GM21717 (cell line): ENCODE measurements around the gene HPCAL4.

Experiments
- ATAC-seq: cut with Tn5 transposase; IDR thresholded peaks from one replicate; pipeline ENCODE4 v1.9.1; 2021; ENCODE audit warnings: mild to moderate bottlenecking, moderate library complexity; ENCODE audit not compliant: unreplicated experiment

Gene HPCAL4

DNA sequence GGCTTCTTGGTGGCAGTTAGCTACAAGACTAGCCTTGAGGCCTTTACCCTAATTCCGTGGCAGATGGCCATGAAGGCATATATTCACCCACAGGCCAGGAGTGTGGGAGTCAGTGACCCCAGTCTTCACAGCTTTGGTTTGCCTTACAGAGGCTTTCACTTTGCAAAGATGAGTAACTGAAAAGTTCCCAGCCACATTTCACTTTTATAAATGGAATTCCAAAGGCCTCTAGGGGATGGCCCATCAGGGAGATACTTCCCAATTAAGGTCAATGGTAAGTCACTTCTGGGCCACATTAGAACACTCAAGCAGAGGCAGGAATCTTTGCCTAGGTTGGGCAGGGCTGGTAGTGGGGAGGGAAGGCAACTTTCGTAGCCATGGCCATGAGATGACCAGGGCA is 38.7 kb downstream of the HPCAL4 start:
- no peak for ATAC-seq

DNA sequence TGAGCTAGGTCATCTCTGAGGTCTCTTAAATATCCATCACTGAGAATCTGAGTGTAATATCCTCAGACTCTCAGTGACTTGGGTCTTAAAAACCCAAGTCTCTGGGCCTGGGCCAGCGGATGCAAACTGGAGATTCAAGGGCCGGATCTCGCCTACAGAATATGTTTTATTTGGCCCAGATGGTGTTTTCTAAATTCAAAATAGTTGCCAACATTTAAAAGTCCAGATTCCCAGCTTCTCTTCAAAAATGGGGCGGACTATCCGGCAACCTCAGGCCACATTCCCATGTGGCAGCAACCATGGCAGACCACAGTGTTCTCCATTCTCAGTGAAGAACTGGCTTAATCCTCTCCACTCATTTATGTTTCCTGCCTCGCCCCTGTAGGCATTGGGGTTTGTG is 39.1 kb downstream of the HPCAL4 start:
- no peak for ATAC-seq

DNA sequence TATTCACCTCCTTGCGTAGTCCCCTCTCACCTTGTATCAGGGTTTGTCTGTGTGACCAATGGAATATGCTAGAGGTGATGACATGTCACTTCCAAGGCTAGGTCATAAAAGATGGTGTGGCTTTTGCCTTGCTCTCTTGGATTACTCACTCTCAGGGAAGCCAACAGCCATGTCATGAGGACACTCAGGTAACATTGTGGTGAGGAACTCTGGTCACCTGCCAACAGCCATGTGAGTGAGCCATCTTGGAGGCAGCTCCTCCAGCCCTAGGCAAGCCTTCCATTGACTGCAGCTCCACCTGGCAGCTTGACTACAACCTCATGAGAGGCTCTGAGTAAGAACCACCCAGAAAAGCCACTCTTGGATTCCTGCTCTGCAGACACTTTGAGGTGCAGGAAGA is 40.8 kb downstream of the HPCAL4 start:
- ATAC-seq: no peak

DNA sequence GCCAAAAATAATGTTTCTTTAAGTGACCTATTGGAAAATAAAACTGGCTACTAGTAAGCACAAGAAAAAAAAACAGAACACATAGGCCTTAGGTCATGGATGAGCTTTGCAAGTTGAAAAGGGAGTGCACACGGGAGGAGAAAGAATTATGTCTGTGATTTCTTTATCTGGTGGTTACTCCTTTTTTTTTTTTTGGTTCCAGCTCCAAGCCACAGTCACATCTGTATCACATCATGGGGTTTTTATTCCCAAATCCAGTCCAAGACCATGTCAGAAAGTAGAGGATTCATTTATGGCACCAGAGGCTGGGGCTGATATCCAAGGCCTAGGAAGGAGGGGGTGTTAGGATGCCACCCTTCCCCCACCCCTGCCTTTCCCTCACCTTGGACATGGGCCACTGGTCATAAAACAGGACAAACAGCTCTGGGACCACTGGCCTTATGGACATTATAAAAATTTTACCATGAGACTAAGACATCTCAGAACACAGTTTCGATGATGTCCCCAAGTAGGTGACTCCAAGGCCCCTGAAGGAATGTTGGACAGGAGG is 41.5 kb downstream of the HPCAL4 start:
- no peak for ATAC-seq

DNA sequence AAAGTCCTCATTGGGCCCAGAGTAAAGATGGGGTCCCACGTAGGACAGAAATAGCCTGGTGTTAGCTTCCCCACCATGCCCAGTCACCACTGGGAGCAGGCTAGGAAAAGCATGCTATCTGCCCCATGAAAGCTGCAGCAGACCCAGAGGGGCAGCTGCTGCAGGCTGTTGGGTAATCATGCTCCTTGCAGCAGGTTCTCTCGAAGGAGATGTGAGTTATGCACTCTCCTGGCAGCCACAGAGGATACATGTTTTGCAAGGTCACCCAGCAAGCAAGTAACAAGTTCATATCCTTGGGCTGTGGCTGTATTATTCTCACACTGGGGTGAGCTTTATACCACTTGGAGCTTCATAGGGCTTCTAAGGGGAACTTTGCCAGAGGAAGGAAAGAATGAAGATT is 42.7 kb downstream of the HPCAL4 start:
- ATAC-seq: no peak

DNA sequence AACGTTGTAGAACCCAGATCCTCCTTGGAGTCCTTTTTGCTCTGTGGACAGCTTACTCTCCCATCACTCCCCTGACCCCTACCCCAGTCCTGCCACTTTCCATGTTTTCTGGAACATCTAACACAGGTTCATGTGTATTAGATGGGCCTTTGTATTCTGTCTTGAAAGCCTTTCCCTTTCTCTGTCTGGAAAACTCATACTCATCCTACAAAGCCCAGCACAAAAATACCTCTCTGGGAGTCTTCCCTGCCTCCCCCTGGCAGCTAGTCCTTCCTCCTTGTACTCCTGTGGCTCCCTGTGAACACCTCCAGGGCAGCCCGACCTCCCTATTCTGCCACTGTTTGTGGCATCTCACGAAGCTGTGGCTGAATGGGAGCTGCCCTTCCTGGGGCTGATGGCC is 44.0 kb downstream of the HPCAL4 start:
- ATAC-seq: no peak

DNA sequence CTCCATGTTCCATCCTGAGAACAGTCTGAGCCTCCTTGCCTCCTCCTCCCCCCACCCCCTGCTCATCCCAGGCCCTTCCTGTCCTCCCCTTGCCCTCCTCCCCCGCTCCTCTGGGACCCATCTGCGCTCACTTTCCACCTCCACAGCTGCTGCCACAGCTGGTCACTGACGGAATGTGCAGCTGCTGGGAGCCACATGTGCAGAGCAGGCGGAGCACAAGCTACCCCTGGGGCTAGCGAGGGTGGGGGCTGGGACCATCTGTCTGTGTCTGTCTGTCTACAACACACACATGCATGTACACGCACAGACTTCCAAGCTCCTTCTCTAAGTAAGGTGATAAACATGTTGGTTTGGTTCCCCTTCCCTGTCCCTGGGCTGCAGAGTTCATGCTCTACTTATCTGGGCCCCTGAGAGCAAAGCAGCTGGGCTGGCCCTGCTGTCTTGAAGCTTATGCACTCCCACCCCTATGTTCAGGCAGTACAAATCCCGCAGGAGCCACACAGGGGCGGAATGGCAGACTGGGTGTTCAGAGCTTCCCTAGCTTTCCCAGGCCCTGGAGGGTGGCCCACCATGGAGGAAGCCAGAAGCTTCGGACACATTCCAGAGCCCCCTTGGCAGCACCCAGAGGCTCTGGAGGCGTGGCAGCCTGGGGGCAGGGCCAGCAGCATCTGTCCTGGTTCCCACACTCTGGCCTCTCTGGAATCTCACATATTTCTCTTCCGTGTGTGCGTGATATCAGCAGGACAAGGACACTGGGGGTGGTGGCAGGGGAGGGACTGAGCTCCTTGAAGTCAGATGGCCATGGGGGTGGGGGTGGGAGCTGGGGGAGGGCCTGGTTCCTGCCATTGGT is 44.8 kb downstream of the HPCAL4 start:
- no peak for ATAC-seq

DNA sequence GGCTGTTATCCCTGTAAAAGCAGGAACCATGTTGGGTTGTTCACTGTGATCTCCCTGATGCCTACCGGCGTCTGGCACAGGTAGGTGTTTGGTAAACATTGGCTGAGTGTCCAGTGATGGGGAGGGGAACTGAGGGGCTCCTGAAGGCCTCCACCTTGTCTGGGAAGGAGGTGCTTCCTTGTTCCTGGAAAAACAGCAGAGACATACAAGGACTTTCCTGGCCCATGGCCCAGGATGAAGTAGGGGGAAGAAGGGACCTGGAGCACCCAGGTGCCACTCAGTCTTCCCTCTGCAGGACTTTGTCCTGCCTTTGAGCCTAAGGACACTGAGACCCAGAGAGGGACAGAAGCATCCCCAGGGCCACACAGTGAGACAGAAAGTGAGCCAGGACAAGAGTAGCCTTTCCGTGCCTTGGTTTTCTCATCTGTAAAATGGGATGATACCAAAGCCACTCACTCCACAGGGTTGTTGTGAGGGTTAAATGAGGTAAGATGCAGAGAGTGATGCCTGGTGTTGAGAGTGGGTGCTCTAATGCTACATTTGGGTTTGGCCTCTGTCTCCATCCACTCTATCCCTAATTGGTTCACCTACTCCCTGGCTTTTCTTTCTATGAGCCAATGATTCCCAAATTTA is 45.7 kb downstream of the HPCAL4 start:
- no peak for ATAC-seq

DNA sequence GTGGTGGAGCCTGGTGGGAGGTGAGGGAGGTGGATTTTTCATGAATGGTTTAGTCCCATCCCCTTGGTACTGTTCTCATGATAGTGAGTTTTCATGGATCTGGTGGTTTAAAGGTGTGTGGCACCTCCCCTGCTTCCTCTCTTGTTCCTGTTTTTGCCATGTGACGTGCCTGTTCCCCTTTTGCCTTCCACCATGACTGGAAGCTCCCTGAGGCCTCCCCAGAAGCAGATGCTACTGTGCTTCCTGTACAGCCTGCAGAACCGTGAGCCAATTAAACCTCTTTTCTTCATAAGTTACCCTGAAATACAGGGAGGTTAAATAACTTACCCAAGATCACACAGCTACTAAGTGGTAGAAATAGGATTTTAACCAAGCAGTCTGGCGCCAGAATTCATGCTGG is 47.5 kb downstream of the HPCAL4 start:
- ATAC-seq: no peak

DNA sequence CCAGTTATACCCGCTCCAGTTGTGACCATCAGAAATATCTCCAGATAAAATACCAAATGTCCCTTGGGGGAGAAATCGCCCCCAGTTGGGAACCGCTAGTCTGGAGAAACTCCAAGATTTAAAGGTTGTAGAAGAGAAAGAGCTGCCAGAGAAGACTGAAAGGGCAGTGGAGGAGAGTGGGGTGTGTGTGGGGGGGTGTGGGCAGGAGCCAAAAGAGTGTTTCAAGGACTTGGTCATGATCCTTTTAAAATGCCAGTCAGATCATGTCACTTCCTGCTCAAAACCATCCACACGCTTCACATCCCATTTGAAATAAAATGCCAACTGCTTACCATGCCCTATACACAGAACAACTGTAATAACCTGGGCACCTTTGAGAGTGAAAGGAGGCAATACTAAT is 48.4 kb downstream of the HPCAL4 start:
- no peak for ATAC-seq

DNA sequence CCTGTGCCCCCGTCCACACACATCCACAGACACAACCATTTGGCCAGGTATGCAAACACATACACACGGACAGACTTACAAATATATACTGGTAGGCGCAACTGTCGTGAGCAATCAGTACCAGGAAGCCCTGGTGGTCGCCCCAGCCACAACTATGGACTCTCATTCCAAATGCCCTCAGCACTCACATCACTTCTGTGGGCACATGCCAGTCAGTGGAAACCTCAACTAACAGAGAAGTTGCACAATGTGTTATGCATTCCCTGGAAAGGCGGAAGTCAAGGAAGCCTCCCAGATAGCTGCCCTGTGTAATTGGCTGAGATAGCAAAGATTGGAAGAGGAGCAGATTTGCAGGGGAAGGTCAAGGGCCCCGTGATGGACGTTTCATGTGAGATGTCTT is 50.4 kb downstream of the HPCAL4 start:
- ATAC-seq: no peak

DNA sequence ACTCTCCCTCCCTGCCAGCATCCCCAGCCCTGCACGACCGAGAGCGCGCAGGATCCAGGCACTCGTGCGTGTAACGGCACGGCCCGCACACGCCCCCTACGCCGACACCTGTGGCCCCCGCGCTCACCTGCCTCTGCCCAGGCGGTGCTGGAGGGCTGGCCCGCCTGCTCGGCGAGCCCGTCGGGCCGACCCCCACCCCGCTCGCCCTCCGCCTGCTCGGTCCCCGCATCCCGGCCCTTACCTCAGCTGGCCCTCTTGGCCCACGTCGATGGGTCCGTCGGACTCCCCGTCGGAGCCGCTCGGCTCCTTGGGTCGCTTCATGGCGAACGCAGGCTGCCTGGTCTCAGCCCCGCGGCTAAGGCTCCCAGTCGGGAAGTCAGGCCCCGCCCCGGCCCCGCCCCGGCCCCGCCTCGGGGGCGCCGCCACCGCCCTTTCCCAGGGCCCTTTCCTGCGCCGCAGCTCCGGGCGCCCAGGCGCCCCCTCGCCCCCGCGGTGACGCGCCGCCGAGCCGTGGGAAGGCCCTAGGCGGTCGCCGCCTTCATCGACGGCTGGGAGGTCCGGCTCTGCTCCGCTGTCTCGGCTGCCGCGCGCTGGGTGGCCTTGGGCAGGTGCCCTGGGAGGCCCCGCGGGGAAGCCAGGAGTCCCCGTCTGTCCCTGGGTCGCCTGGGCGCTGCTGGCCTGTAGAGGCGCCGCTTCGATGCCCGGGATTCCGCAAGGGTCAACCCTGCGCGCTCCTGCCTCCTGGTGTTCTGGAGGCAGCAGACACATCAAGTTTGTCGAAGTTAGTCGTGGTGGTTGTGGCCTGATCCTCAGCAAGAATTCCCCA is 51.7 kb downstream of the HPCAL4 start, which contains the start of gene HEYL:
Gene HEYL (minus strand): TSS at position 339 of the 826 bp plus-strand sequence. CDS start 18 bp downstream, at position 321.
- ATAC-seq: no peak

DNA sequence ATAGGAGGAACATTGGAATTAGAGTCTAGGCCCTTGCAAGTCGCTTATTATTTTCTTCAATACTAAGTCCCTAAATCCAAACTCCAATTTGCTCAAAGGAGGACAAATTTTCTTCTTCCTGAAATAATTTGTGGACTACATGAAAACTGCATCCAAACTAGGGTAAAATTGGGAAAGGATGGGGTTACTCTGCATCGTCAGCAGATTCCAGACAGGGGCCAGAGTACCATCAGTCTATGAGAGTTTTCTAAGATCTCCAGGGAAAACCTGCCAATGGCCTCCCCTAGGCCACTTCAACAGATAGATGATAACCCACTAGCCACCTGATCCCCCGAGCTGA is 52.3 kb downstream of the HPCAL4 start:
- ATAC-seq: no peak

DNA sequence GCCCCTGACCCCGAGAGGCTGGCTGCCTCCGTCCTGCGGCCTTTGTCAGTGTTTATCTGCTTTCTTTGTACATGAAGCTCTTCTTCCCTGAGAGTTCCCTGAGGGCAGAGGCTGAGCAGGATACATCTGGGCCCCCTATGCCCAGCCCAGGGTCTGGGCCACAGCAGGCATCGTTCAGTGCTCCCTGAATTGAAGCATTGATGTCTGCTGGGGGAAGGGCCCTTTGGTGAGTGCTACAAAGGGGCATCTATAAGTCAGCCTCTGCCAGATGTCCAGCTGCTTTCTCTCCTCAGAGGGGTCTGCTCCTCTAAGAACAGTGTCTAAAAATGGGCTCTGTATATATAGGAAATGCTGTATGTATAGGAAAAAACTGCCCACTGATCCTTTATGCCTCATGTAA is 53.9 kb downstream of the HPCAL4 start:
- no peak for ATAC-seq

DNA sequence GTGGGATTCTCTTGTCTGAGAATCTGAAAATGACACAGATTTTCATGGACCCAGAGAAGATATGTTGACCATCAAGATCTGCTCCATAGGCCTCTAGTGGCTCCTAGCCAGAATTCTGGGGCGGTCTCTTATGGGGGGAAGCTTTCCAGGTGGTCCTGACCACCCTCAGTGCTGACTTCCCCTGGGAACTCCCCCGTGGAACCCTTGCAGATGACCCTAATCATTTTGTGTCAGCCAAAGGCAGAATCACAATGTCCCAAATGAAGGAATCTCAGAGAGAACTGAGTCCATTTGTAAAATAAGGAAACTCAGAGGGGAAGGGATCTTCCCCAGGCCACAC is 55.4 kb downstream of the HPCAL4 start:
- ATAC-seq: no peak

DNA sequence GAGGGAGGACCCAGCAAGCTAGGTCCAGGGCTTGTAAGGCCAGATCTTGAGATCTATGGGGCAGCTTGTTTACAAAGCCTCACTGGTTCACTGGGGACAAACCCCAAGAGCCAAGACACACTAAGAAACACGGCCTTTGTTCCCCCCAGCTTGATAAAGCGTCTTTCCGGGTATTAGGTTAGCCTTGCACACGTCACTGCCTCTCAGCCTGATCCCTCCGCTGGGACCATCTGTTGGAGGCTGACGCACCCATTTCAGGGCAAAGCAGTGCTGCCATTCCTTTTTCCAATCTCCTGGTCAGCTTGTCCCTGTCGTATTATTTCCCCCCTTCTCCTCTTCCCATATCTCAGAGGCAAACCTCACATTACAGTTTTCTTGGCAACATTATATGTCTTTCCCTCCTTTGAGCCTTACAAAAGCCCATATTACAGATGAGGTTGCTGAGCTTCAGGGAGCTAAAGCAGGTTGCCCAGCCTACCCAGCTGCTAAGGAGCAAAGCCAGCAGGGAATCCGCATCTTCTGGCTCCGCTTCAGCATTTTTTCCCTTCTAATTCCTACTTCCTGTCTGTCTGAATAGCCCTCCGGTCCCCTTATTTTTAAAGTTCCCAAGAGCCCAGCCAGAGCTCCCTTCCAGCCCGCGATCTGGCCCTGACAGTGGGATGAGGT is 55.9 kb downstream of the HPCAL4 start:
- ATAC-seq: no peak

DNA sequence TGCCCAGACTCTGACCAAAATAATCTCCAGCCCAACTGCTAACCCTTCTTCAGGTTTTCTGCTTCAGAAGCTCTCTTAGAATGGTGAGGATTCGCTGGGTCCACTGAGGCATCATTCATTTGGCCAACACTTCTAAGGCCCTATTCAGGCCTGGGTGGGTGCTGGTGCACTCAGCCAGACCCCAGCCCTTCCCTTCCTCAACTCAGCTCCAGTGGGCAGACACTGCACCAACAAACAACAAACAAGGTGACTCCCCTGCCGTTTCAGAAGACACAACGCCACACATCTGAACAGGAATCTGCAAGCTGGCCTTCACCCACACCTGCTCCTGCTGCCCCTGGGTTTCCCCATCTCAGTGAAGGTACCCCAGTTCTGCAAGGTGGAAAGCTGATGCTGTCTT is 57.8 kb downstream of the HPCAL4 start:
- ATAC-seq: no peak

DNA sequence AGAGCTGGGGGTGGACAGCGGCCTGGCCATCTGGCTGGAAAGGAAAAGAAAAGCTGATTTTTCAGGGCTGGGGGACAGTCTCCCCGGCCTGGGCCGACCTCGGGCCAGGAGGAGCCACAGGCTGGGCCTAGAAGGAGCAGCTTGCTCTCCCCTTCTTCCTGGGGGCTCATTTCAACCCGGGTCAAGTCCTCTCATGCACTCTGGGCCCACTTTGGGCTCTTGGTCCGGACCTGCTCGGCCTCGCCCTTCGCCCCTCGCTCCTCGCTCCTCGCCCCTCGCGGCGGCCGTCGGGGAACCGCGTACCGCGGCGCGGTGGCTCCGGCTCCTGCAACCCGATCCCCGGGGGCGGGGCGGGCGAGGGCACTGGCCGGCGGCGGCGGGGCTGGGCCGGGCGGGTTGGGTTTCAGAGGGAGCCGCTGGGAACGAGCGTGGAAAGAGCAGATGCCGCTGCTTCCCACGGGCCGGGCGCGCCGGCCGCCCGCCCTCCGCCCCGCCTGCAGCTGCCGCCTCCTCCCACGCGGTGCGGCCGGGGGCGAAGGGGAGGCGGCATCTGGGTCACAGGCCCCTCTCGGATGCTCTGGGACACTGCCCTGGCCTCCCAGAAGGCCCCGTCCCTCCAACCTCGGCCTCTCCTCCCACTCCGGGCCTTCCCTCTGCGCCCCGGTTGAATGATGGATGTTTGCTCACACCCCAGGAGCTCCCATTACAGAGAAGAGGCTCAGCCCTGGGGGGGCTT is 58.4 kb downstream of the HPCAL4 start:
- no peak for ATAC-seq

DNA sequence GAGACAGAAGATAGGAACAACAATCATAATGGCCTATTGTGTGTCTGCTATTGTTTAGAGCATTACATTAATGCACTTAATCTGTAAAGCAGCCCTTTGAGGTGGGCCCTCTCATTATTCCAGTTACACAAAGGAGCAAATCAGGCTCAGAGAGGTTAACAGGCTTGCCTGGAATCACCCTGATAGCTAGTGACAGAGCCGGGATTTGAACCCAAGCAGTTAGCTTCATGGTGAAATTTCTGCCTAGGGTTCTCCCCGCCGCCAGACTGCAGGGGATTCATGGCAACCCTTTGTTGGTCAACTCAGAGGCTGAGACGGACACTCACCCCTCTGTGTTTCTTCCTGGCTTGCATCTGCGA is 58.9 kb downstream of the HPCAL4 start:
- ATAC-seq: no peak
